ENCODE measurements around the gene BFSP2. TPM values are rescaled to one million over a fixed set of nuclear protein-coding genes. Genes with fewer than 3 reads are reported as not detected.
"Not testable (repeated sequence)": the region's sequence is repeated elsewhere in the genome, so short reads cannot be mapped to it uniquely, and the experiment has no call there.

Gene BFSP2
- total RNA-seq, 2 donors from 2014 or later, result not detected

- H3K27me3 ChIP-seq, result no peaks in the 10 kb centered on the region
- TF ChIP-seq, protein P1, sequence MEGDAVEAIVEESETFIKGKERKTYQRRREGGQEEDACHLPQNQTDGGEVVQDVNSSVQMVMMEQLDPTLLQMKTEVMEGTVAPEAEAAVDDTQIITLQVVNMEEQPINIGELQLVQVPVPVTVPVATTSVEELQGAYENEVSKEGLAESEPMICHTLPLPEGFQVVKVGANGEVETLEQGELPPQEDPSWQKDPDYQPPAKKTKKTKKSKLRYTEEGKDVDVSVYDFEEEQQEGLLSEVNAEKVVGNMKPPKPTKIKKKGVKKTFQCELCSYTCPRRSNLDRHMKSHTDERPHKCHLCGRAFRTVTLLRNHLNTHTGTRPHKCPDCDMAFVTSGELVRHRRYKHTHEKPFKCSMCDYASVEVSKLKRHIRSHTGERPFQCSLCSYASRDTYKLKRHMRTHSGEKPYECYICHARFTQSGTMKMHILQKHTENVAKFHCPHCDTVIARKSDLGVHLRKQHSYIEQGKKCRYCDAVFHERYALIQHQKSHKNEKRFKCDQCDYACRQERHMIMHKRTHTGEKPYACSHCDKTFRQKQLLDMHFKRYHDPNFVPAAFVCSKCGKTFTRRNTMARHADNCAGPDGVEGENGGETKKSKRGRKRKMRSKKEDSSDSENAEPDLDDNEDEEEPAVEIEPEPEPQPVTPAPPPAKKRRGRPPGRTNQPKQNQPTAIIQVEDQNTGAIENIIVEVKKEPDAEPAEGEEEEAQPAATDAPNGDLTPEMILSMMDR (IDR thresholded peaks at IDR 0.05), result no peak
- no peak for TF ChIP-seq POLR2A (IDR thresholded peaks at IDR 0.05)
- H3K4me3 ChIP-seq, result no peak overlapping the region
- ATAC-seq (no peak), DNase-seq (no peak)
- no peak overlapping the region for H3K27ac ChIP-seq
- WGBS, 2 donors, result 69 to 71% methylated on average over 1 of the region's 1 CpG
- no peaks in the 10 kb centered on the region for H3K36me3 ChIP-seq (replicated peaks in 1 of 2; ENCODE audit: insufficient read depth in 1 of 2, low read depth in 2 of 2)
- H3K9me3 ChIP-seq, result no peaks in the 10 kb centered on the region
- intact Hi-C loops (cut with DNase I), result no loop called here
- no peaks in the 10 kb centered on the region for H3K4me1 ChIP-seq
These were observed 78.8 kb downstream of the BFSP2 start for GRCh38 chr3:133478624-133479023.

- H3K27me3 ChIP-seq, result no peaks in the 10 kb centered on the region
- no peak for ATAC-seq
- no peak overlapping the region for H3K4me3 ChIP-seq
- DNase-seq, result no peak
- H3K36me3 ChIP-seq (replicated peaks in 1 of 2; ENCODE audit: insufficient read depth in 1 of 2, low read depth in 2 of 2), result no peaks in the 10 kb centered on the region
- TF ChIP-seq, protein P1 (IDR thresholded peaks at IDR 0.05), result no peak
- TF ChIP-seq POLR2A (IDR thresholded peaks at IDR 0.05), result no peak
- no peaks in the 10 kb centered on the region for H3K4me1 ChIP-seq
- intact Hi-C loops (cut with DNase I), result no loop called here
- WGBS, 2 donors, result 77 to 87% methylated on average over 2 of the region's 2 CpGs
- no peaks in the 10 kb centered on the region for H3K9me3 ChIP-seq
- H3K27ac ChIP-seq, result peak overlapping the region in 1 of 4 donors; percentile 82
These were observed 79.5 kb downstream of the BFSP2 start for GRCh38 chr3:133479401-133479800.

GRCh38 chr3:133479895-133480669 lies 80.2 kb downstream of the BFSP2 start:
- Histone ChIP-seq H3K36me3 (replicated peaks in 1 of 2; ENCODE audit: insufficient read depth in 1 of 2, low read depth in 2 of 2) (no peaks in the 10 kb centered on the region), H3K27ac (peak overlapping the region; percentile 48 to 82 (median 68)), H3K9me3 (no peaks in the 10 kb centered on the region), H3K4me1 (no peaks in the 10 kb centered on the region), H3K27me3 (no peaks in the 10 kb centered on the region), H3K4me3 (no peak overlapping the region)
- DNase-seq (peak in 3 of 4 donors; percentile 22 to 53 (median 36)), ATAC-seq (peak; percentile 96)
- 70 to 77% methylated on average over 7 of the region's 7 CpGs for WGBS, 2 donors
- intact Hi-C loops (cut with DNase I), result no loop called here
- TF ChIP-seq, protein P1 (IDR thresholded peaks at IDR 0.05), result no peak
- TF ChIP-seq POLR2A (IDR thresholded peaks at IDR 0.05), result peak in 2 of 3 donors; percentile 28 to 43

DNA sequence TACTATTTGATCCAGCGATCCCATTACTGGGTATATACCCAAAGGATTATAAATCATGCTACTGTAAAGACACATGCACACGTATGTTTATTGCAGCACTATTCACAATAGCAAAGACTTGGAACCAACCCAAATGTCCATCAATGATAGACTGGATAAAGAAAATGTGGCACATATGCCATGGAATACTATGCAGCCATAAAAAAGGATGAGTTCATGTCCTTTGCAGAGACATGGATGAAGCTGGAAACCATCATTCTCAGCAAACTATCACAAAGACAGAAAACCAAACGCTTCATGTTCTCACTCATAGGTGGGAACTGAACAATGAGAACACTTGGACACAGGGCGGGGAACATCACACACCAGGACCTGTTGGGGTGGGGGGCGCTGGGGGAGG lies 82.6 kb downstream of the BFSP2 start:
- H3K27ac ChIP-seq; H3K4me1 ChIP-seq; DNase-seq; H3K36me3 ChIP-seq (replicated peaks in 1 of 2; ENCODE audit: insufficient read depth in 1 of 2, low read depth in 2 of 2); H3K4me3 ChIP-seq; intact Hi-C loops (cut with DNase I); H3K27me3 ChIP-seq; ATAC-seq; H3K9me3 ChIP-seq: not testable (repeated sequence)
- WGBS, 2 donors, result 69 to 73% methylated on average over 5 of the region's 5 CpGs

- H3K27ac ChIP-seq, result no peak overlapping the region
- WGBS, 2 donors, result 98 to 100% methylated on average over 4 to 5 of the region's 5 CpGs
- DNase-seq, result no peak
- H3K4me1 ChIP-seq, result peaks cover 7% of the 10 kb centered on the region
- no peak overlapping the region for H3K4me3 ChIP-seq
- no peak for ATAC-seq
- no peaks in the 10 kb centered on the region for H3K27me3 ChIP-seq
- TF ChIP-seq, protein P1 (IDR thresholded peaks at IDR 0.05), result no peak
- H3K9me3 ChIP-seq, result no peaks in the 10 kb centered on the region
- intact Hi-C loops (cut with DNase I), result no loop called here
- no peaks in the 10 kb centered on the region for H3K36me3 ChIP-seq (replicated peaks in 1 of 2; ENCODE audit: insufficient read depth in 1 of 2, low read depth in 2 of 2)
These were observed 86.8 kb downstream of the BFSP2 start for GRCh38 chr3:133486658-133487057.
